GM20431 (cell line): ENCODE data around the gene TMEM117.

Source experiments
- in situ Hi-C: fragments of 300-500 bp; cut with MseI, MboI; formaldehyde crosslinking; loops from one replicate; pipeline ENCODE4 v1.15.0; 2020; ENCODE audit warnings: low sequenced_read_pairs; ENCODE audit not compliant: unreplicated experiment

The TMEM117 gene

GRCh38 chr12:44389038-44389437 is 553.2 kb downstream of the TMEM117 start:
- in situ Hi-C loops: no loop called here

- in situ Hi-C loops: no loop called here
Measured at GRCh38 chr12:44389896-44390295, 554.0 kb downstream of the TMEM117 start.

GRCh38 chr12:44397631-44398030 is 561.8 kb downstream of the TMEM117 start:
- in situ Hi-C loops: no loop called here

GRCh38 chr12:44403185-44403584 is 567.3 kb downstream of the TMEM117 start:
- in situ Hi-C loops: no loop called here

- in situ Hi-C loops: no loop called here
Measured at GRCh38 chr12:44405297-44405696, 569.4 kb downstream of the TMEM117 start.

- in situ Hi-C loops: no loop called here
Measured at GRCh38 chr12:44422559-44422958, 586.7 kb downstream of the TMEM117 start.

- in situ Hi-C loops: no loop called here
Measured at GRCh38 chr12:44428825-44429224, 592.9 kb downstream of the TMEM117 start.

- in situ Hi-C loops: no loop called here
Measured at GRCh38 chr12:44431647-44432343, 595.9 kb downstream of the TMEM117 start.

GRCh38 chr12:44433659-44434058 is 597.8 kb downstream of the TMEM117 start:
- in situ Hi-C loops: no loop called here

GRCh38 chr12:44436756-44437155 is 600.9 kb downstream of the TMEM117 start:
- in situ Hi-C loops: no loop called here
